GM19099 (cell line): Measurements from ENCODE around the gene FAM180B.

Experiments used
- POLR2A ChIP-seq: IDR thresholded peaks from 3 replicates; pipeline ENCODE4 v1.6.1; 2011; ENCODE audit warnings: low read depth; ENCODE audit not compliant: insufficient read length; ENCODE audit errors: extremely low read depth

The FAM180B gene

DNA sequence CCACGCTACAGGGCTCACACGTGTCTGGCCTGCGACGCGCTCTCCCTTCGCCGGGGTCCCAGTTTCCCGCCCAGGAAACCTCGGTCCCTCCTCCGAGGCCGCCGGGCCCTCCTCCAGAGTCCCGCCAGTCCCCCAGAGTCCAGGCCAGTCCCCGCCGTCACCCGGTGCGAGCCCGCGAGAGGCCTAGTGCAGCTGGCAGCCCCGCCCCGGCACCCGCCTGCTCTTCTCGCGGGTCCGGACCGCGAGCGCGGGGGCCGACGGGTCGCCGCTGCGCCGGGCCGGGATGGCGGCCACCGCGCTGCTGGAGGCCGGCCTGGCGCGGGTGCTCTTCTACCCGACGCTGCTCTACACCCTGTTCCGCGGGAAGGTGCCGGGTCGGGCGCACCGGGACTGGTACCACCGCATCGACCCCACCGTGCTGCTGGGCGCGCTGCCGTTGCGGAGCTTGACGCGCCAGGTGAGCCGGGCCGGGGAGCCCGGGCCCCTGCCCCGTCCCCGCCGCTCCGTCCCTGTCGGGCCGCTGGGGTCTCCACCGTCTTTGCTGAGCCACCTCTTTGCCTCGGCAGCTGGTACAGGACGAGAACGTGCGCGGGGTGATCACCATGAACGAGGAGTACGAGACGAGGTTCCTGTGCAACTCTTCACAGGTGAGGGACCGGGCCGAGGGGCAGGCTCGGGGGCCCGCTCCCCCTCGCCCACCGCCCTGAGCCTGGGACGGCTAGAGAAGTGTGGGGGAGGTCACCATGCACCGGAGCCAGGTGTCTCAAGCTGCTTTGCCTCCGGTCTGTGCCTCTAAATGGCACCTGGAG, 20.9 kb upstream of the FAM180B start, which contains the start of gene PTPMT1:
TSS of gene PTPMT1 (plus strand) at position 260 of the 809 bp plus-strand sequence. CDS start at position 284, 24 bp downstream.
- TF ChIP-seq POLR2A, result peak; percentile 95

DNA sequence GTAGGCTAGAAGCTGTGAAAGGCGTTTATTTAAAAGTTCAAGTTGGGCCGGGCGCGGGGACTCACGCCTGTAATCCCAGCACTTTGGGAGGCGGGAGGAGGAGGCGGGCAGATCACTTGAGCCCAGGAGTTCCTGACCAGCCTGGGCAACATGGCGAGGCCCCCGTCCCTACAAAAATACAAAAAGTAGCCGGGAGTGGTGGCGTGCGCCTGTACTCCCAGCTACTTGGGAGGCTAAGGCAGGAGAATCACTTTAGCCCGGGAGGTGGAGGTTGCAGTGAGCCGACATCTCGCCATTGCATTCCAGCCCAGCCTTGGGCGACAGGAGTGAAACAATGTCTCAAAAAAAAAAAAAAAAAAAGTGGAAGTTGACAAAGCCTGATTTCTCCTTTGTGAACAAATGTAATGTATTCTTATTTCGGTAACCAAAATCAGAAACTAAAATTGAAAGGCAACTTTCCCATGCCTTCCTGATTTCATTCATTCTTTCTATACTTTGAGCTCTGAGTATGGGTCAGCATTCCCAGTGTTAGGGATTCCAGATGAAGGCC, 20.3 kb upstream of the FAM180B start:
- no peak for TF ChIP-seq POLR2A

DNA sequence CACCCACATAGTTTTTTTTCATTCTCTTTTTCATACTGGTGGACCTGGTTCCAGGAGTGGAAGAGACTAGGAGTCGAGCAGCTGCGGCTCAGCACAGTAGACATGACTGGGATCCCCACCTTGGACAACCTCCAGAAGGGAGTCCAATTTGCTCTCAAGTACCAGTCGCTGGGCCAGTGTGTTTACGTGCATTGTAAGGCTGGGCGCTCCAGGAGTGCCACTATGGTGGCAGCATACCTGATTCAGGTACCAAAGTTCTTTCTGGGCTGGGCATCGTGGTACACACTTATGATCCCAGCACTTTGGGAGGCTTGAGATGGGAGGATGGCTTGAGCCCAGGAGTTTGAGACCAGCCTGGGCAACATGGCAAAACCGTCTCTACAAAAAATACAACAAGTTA, 16.8 kb upstream of the FAM180B start:
- no peak for TF ChIP-seq POLR2A

DNA sequence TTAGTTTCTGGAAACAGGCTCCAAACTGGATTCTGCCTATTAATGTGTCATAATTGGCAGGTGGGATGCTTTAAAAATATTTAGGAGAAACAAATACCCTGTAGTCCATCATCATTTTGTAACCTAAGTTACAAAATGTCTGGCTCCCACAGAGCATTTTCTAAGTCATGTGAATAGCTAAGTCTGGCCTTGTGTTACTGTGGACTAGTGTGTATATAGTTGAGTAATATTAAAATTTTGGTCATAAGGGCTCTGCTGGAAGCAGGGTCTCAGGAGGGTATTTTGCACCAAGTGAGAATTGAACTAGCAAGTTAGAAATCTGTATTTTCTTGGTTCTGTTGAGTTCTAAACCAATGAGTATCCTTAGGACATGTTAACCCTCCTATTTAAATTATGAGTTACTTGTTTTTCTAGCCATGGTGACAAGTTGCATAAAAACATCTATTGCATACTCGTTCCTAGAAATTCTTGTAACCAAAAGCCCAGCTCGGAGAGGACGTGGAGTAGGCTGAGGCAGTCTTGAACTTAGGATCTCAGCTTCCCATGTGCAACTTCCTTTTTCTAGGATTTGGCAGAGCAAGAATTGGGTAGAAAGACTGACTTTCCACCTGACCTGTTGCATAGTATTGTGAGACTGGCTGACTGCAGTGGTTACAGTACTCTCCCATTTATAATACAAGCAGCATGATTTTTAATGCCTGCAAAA, 15.7 kb upstream of the FAM180B start:
- no peak for TF ChIP-seq POLR2A

DNA sequence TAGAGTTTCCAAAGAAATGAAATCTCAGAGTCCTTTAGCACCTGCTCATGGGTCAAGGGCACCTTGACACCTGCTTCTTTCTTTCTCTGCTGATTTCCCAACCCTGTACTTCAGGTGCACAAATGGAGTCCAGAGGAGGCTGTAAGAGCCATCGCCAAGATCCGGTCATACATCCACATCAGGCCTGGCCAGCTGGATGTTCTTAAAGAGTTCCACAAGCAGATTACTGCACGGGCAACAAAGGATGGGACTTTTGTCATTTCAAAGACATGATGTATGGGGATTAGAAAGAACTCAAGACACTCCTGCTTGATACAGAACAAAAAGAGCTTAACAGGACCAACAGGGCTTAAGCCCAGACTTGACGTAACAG, 15.1 kb upstream of the FAM180B start:
- TF ChIP-seq POLR2A, result no peak

DNA sequence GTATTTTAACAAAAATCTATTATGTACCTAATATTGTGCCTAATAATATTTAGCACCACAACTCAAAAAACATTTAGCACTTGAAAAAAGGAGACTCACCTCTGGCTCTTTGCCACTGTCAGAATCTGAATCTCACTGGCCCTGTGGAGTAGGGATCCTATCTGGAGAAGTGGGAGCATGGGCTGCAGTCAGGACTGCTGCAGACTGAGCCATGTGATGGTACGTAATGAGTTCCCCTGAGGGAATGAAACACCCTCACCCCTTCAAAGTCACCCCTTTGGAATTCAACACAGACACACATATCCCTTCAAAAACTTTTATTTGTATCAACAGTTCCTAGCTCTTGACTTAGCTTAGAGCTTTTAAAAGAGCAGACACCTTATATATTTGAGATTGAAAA, 14.6 kb upstream of the FAM180B start:
- TF ChIP-seq POLR2A, result no peak

DNA sequence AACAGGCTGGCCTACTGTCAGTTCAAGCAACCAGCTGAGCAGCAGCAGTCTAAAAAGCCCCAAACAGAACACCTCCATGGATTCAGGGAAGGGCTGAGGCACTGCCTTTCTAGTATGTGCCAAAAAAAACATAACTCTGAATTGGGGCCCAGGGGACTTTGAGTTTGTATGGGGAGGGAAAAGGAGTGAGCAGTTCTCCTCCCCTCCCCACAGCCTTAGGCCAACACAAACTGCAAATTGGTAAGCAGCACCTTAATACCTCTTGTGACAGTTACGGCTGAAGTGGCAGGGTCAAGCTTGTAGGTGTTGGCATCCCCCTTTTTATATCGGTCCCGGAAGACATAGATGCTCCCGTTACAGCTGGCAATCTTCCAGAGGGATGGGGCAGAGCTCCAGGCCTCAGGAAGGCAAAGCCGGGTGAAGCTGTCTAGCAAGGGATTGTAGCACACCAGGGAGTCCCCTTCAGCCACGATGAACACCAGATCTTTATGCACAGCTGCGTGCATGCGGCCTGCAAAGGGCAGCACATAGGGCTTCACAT, 13.7 kb upstream of the FAM180B start:
- TF ChIP-seq POLR2A, result no peak

DNA sequence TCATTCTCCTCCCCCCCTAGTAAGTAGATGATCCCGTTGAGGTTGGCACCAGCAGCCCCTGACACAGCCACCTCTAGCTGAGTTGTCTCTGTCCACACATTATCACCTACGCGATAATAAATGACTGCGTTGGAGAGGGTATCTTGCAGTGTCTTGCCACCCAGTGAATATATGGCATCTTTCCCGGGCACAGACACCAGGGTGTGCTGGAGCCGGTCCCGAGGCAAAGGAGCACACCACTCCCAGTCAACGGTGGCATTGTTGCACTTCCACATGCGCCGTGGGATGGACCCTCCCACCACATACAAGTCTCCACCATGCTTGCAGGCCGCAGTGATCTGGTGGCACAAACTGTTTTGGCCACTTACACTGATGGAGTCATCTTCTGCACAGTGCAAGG, 13.2 kb upstream of the FAM180B start:
- TF ChIP-seq POLR2A, result no peak

DNA sequence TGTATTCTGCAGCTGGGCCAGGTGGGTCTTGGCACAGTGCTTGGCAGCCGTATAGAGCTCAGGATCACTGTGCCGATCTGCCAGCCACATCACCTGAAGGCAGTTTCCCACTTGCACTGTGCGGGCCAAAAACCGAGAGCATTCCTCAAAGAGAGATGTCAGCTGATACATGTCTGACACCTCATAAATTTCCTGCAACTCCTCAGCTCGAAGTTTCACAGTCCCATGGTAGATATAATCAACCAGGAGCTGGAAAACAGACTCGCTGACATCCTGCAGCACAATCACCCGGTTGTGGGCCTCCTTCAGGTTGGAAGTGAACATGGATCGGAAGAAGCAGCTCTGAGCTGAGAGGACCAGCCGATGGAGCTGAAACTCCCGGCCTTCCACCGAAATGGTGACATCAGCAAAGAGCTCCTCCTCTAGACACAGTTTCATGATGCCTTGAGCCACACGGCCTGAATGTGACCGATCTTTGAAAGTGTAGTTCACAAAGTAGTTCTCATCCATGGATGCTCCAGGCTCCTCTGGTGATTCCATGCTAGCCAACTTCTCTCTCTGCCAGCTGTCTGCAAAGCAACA, 8.9 kb upstream of the FAM180B start:
- no peak for TF ChIP-seq POLR2A

DNA sequence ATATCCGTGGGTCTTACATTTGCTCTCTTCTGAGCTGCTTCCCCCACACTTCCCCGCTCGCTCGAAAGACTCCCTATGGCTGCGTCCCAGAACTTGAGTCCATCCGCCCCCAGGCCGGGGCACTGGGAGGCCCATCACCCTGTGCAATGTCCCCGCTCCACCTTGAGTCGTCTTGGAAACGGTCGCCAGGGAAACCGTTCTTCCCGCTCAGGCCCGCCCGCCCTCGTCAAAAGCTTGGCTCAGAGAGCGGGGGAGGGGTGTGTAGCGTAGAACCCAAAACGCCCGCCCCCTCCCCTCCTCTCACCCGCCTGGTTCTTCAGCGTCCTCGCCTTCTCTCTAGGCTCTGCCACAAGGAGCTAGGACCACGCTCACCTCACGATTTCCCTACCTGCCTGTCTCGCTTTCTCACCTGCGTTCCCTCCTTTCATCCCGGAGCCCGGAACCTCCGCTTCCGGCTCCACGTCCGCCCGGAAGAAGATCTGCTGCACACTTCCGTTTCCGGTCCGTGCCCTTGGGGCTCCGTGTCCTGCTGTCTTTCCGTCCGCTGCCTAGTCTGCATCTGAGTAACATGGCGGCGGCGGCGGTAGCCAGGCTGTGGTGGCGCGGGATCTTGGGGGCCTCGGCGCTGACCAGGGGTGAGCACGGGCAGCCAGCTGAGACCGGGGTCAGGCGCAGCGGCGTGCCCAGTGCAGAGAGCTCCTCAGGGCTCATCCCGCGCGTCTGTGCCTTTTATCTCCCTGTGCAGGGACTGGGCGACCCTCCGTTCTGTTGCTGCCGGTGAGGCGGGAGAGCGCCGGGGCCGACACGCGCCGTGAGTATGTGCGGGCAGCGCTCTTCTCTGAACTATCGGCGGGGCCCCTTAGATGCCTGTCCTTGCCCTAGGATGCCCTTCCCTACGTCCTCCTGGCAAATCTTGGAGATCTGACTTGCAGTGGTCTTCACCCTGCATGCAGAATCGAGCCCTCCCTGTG, 7.7 kb upstream of the FAM180B start, which contains the start of the genes KBTBD4 and NDUFS3:
TSS of gene KBTBD4 (minus strand) at position 447 of the 971 bp plus-strand sequence. CDS start at position 428, 19 bp downstream.
TSS of gene NDUFS3 (plus strand) at position 551 of the 971 bp plus-strand sequence. CDS start at position 569, 18 bp downstream.
- TF ChIP-seq POLR2A, result peak; percentile 94

DNA sequence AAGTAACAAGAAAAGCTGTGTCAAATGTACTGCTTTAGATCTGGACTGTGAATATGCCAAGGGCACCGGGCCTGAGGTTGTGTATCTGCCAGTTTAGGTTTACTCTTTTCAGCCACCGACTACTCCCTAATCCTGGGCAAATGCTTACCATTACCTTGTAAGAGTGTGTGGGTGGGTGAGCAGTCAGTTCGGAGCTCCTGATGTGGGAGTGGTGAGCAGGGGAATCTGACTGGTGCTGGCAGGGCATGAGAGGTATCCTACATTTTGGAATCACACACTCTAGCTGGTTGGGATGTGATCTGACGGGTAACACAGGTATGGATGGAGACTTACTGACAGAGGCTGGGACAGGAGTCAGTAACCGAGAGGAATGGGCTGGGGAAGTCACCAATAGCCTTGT, 2.6 kb upstream of the FAM180B start:
- no peak for TF ChIP-seq POLR2A

DNA sequence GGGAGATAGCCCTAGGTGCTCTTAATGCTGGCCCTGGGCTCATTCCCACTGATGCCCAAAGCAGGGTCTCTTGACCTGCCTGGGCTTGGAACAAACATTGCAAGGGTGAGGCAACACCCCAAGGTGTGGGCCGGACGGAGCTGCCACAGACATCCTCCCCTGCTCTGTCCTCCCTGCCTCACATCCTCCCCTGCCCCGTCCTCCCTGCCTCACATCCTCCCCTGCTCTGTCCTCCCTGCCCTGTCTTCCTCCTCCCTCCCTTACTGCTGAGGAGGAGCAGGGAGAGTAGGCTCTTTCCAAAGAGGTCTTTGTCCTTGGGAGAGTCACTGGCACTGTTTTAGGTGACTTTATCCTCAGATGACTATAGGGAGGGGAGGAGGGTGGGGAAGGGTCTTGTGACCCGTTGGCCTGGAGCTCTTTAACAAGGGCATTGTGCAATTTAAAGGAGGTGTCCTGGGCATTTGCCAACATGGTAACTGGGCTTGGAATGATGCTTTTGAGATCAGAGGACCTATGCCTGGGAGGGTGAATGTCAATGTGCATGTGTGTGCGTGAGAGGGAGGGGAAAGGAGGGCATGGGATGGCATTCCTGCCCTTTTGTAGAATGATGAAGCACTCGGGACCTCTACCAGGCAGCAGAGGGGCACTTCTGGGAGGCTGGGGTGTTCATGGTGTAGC, 700 bp downstream of the FAM180B start:
- no peak for TF ChIP-seq POLR2A

DNA sequence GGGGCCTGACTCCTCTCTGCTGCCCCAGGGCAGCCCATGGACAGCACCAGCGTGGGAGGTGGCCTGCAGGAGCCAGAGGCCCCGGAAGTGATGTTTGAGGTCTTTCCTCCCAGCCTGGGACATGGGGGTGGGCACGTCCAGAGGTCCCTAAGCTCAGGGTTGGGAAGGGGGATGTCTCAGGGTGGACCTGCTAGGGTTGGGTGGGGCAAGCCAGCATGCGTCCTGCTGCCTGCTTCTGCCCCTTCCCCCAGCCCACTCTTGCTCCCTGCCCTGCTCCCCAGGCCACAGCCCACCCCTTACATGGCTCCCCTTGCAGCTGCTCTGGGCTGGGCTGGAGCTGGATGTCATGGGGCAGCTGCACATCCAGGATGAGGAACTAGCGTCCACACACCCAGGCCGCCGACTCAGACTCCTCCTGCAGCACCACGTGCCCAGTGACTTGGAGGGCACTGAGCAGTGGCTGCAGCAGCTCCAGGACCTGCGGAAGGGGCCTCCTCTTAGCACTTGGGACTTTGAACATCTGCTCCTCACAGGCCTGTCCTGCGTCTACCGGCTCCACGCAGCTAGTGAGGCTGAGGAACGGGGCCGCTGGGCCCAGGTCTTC, 1.3 kb downstream of the FAM180B start:
- no peak for TF ChIP-seq POLR2A

DNA sequence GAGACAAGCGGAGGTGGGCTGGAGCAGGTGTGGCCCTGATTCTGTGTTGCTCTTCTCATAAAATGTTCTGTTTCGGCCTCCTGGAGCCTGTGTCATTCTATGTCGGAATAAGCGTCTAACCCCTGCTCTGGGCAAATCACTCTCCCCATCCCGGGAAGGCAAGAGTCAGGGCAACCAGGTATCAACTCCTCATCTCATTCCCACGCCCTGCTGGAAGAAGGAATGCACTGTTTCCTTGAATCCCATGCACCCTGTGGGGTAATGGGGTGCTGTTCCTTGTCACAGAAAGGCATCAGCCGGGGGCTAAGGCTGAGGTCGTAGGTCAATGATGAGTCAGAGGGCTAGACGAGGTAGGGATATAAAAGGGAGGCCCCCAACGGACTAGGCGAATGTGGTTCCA, 2.6 kb downstream of the FAM180B start:
- TF ChIP-seq POLR2A, result no peak

DNA sequence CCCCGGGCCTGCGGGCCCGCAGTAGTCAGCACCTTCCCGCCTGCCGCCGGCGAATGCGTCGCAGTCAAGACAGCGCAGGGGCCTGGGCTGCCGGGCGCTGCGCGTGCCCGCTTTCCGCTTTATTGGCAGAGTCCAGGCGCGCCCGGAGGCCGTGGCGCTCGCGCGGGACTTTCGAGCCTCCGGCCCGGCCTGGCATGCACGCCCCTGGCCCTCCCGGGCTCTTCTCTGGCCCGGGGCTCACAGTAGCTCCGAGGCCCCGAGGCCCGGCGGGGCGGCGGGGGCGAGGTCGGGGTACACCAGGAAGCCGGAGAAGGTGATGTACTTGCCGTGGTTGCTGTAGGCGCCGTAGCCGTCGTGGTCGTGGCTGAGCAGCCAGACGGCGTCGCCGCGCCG, 3.1 kb downstream of the FAM180B start:
- TF ChIP-seq POLR2A, result no peak
